HG02642 (cell line): ENCODE data around the gene CGRRF1.
A peak's percentile ranks its signal among the peaks of the same experiment; 100 is the strongest.

ENCODE experiments used
- ATAC-seq: cut with Tn5 transposase; IDR thresholded peaks from one replicate; pipeline ENCODE4 v1.9.1; 2021; ENCODE audit warnings: mild to moderate bottlenecking; ENCODE audit not compliant: unreplicated experiment, poor library complexity

CGRRF1 gene

GRCh38 chr14:54509546-54510501, at the start of gene CGRRF1:
CGRRF1 (plus strand) TSS chr14:54509906; CDS start chr14:54509960, 54 bp downstream.
- ATAC-seq: peak; percentile 98

DNA sequence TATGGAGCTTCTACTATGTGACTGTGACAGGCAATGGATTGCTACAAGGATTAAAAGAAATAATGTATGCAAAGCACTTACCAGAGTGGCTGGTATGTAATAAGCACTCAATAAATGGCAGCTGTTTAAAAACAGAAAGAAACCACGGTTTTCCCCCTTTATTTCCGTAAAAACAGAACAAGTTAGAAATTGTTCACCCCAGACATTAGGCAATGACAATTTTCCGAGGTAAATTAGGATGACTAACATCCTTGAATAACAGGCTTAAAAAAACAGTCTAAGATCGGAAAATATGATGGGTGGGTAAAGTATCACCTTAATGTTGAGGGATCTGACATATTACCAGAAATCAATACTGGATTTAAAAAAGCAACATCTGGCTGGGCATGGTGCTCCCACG, 47.7 kb upstream of the CGRRF1 start:
- ATAC-seq: no peak

DNA sequence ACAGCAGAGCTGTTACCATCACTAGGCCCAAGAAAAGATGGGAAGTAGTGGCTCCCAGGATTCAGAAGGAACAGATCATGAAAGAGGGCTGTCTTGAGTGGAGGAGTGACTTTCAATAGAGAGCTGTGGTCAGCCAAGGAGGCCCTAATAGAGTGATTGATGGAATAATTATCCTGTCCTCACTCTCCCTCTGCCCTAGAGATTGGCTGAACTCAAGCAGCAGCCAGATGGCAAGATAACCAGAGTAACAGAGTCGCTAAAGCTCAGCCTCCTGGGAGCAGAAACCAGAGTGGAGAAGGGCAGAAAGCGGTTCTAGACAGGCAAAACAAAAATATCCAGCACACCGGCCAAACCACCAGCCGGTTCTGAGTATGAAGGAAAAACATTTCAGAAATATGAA, 44.1 kb upstream of the CGRRF1 start:
- no peak for ATAC-seq

GRCh38 chr14:54467280-54467679, 42.4 kb upstream of the CGRRF1 start:
- no peak for ATAC-seq

- no peak for ATAC-seq
These were observed 39.0 kb upstream of the CGRRF1 start for GRCh38 chr14:54470701-54471100.

DNA sequence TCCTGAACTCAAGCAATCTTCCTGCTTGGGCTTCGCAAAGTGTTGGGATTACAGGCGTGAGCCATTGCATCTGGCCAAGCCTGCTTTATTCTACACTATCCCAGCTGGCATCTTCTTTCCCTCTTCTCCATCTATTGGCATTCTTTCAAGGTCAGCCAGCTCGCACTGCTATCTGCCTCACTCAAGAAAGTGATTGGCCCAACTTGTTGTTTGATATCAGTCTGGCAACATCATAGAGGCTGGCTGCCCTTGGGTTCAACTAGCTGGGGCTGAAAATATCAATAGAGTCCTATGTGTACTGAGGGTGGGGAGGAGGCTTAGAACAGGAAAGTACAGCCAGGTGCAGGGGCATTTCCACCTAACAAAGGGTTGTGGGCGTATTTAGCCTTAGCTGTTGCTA, 38.1 kb upstream of the CGRRF1 start:
- ATAC-seq: no peak

- ATAC-seq: no peak
These were observed 37.4 kb upstream of the CGRRF1 start for GRCh38 chr14:54472315-54472714.

DNA sequence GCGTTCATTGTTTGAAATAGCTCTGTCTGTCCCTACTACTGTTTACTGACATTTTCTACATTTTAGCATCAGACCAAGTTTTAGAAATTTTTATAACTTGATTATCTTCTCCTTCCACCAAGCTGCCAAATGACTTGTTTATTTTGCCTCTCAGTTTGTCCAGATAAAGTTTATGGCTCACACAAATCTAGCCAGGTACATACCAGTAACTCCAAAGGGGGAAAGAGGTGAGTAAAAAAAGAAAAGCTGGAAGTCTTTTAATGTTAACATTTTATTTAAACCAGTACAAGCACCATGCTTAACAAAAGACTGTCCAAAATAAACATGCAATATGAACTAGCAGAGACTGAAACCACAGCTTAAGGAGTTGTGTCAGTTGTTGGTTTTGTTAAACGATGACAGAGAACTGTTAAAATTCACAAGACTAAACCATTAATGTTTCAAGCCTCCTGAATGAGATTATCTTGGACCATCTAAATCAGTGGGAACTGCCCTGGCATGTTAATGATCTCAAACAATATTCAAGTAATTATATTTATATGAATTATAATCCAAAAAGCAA, 35.4 kb upstream of the CGRRF1 start:
- no peak for ATAC-seq

GRCh38 chr14:54475187-54475899, 34.4 kb upstream of the CGRRF1 start:
- no peak for ATAC-seq

- no peak for ATAC-seq
These were observed 33.8 kb upstream of the CGRRF1 start for GRCh38 chr14:54475911-54476310.

DNA sequence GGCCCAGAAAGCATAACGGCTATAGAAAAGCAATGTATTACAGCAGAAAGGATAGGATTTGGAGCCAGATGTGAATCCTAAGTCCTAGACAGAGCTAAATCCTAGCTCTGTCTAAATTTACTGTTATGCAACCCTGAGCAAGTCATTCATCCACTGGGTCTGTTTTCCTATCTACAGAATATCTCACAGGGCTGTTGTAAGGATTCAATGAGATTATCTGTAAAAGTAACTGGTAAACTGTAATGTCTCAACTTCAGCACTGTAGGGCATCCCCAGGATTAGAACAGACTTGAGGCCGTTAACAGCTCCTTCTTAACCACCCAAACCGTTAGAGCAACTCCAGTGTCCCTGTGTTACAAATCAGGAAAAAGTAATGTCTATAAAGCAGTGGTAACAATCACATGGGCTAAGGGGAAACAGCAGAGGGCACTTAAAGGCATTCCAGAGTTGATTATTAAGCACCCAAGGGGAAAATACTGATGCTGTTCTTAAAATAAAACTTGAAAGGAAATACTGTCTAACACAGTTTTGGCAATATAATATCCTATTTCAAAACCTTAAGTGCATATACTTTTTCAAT, 31.0 kb upstream of the CGRRF1 start:
- no peak for ATAC-seq

DNA sequence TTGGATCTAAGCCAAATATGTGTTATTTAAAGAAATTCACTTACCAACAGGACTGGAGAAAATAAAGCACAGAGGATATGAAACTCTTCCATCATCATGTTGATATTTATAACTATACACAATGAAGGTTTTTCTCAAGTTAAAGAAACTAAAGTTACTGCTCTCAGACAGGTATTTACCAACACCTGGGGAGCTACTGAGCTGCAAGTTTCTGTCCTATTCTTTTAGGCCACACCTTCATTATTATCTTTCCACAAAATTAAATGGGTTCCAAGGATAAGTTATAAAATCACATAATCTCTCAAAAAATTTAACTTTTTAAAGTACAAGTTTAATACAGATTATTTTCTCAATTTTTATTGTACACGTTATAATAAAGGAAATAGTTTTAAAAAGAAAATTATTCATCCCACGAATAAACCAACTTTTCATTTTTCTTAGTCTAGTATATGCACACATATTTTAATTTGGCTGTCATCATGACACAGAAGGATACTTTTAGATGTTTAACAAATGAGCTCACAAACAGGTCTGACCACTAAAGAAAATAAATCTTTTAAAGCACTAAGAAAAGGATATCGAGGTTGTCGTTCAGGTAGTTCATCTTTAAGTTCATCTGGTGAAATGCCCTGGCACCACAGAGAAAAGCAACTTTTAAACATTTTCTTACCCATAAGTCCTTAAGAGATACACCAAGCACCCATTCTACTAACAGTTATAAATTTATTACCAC, 28.7 kb upstream of the CGRRF1 start:
- ATAC-seq: no peak

DNA sequence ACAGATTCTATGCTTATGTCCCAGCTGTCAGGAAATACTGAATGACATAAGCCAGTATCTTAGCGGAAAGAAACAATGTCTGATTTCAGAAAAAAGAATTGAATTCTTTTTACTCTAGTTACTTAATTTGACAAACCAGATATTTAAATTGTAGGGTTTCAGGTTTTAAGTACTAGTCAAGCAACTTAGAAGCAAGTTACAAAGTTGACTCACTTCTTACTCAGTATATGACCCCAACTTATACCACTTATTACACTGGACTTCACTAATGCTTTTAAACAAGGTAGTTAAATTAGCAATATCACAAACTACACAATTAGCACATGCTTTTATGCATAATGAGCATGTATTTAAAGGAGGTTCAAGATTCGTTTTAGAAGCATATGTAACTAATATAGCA, 28.0 kb upstream of the CGRRF1 start:
- no peak for ATAC-seq

DNA sequence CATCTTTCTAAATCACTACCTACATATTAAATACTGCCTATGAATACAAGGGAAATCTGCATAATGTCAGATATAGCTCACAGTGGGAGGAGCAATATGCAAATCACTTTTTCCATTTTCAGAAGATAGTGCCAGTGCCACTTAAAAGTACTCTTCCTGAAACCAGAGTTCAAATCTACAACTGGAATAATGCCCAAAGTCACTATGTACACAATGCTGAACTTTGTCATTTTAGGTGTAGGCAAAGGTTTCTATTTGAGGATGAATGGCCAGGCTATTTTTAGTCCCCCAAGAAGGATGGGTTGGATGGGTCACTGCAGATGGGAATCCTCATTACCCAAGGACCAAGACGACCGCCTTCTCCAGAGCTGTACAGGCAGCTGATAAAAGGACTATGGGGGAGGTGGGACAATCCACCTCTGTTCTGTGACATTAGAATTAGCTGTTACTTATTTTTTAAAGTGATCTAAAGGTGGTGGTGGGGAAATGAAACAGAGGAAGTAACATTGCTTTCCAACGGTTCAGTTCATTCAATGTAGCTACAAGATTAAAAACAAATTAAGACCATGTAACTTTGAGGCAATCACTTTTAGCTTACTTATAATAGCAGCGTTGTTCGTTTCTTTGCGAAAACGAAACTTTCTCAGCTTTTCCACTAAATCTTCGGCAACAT, 26.5 kb upstream of the CGRRF1 start:
- ATAC-seq: no peak

GRCh38 chr14:54483846-54484245, 25.9 kb upstream of the CGRRF1 start:
- ATAC-seq: no peak

DNA sequence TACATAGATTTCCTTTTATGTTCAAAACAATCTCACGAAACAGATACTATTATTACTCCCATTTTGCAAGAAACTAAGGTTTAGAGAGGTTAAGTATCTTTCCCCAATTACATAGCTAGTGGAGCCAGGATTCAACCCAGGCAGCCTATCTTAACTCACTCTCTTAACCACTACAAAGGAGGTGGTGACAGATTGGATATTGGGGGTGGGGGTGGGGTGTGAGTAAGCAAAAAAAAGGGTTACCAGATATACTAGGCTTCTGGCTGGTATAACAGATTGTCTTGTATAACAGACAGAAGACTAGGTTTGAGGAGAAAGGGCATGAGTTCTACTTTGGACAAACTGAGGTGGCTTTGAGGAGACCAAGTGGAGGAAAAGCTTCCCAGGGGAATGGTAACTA, 23.0 kb upstream of the CGRRF1 start:
- ATAC-seq: no peak

DNA sequence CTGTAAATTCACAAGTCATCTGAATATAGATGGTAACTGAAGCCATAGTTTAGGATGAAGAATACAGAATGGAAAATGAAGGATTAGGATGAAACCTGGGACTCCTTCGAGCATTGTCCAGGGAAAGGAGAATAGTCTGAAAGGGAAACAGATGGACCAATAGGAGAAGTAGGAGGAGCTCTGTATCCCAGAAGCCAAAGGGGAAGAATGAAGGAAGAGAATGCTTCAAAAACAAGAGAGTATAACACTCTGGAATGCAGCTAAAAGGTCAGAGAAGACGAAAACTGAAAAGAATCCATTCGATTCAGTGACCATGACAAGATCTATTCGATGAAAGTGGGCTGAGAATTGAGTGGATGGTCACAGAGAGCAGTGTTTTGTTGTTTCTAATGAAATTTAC, 21.9 kb upstream of the CGRRF1 start:
- no peak for ATAC-seq

GRCh38 chr14:54488318-54488645, 21.4 kb upstream of the CGRRF1 start:
- ATAC-seq: no peak

DNA sequence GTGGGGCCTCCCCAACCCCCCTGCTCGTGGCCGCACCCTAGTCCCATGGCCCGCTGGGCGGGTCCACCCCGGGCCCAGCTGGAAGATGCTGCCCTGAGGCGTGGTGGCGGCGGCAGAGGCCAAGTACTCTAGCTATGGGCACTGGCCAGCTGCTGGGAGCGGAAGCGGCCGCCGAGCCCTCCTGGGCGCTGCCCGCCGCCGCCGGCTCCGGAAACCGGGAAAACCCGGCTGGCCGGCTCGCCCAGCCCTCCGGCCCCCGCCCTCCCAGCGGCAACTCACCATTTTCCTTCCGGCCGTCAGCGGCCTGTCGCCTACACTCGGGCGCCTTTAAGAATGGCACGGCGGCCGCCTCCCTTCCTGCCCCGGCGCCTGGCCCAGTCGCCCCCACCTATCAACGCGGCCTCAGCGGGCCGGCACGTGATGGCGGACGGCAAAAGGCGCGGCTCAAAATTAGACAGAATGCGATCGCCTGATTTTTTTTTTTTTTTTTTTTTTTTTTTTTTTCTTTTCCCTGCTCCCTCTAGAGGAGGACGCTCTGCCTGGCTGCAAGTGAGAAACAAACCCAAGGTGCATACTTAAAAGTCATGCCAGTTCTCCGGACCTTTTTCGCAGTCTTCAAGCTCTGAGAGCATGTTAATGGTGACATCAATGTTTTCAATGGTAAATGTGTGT, 20.9 kb upstream of the CGRRF1 start, which contains the start of gene GMFB:
Gene GMFB (minus strand): TSS at position 335 of the 672 bp plus-strand sequence. CDS start 53 bp downstream, at position 282.
- peak; percentile 93 for ATAC-seq
